ENCODE measurements around the gene ADGRB3. TPM values are rescaled to one million over a fixed set of nuclear protein-coding genes. Genes with fewer than 3 reads are reported as not detected.

ADGRB3 gene
- polyA plus RNA-seq, 3 donors, result 0.04 to 0.23 (median 0.05) TPM

DNA sequence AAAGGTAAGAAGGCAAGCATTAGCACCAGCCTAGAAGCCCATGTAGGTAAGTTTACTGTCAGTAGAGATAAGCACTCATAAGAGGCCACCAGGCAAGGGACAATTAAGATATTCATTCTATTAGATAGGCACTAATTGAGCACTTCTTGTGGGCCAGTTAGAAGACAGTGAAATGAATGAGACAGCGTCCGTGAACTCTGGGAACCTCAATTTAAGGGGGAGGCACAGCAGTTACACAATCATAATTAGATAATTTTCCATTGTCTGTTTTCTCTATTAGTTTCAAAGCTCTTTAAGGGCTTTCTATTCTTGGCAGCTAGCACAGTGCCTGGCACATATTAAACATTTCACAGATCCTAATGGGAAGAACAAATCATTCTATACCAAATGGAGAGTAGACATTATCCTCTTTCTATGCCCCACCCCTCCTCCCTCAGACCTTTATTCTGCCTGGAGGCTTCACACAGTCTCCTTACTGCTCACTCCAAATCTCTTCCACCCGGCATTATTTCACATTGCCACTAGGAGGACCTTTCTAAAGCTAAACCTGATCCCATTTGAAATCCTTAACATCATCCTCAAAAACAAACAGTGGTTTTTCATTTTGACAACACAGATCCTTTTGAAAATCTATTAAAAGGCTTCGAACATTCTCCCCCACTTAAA lies 529.6 kb downstream of the ADGRB3 start:
- H3K27ac Mint-ChIP-seq, result no peak overlapping the region
- Histone ChIP-seq H3K27me3 (ENCODE audit: control insufficient read depth in 2 of 2, insufficient read depth in 2 of 2, low read length in 2 of 2) (no peaks in the 10 kb centered on the region), H3K79me2 (ENCODE audit: insufficient read depth, low read length) (no peaks in the 10 kb centered on the region), H3K36me3 (replicated peaks in 1 of 2; ENCODE audit: control insufficient read depth in 1 of 2, insufficient read depth in 2 of 2, low read length in 2 of 2) (no peaks in the 10 kb centered on the region), H4K20me1 (ENCODE audit: insufficient read depth, low read length) (no peaks in the 10 kb centered on the region), H2AFZ (ENCODE audit: insufficient read depth, low read depth, low read length, poor library complexity, severe bottlenecking) (no peak overlapping the region), H3K9me3 (replicated peaks in 1 of 2; ENCODE audit: control insufficient read depth in 1 of 2, insufficient read depth in 1 of 2, low read length in 2 of 2) (no peaks in the 10 kb centered on the region), H3K9ac (ENCODE audit: insufficient read depth, low read length, poor library complexity, severe bottlenecking) (no peak overlapping the region), H3K4me1 (ENCODE audit: control insufficient read depth in 1 of 2, insufficient read depth in 2 of 2, low read length in 2 of 2) (no peaks in the 10 kb centered on the region), H3K27ac (ENCODE audit: low read depth in 1 of 2, low read length in 2 of 2) (no peak overlapping the region), H3K4me3 (replicated peaks in 1 of 3; ENCODE audit: low read depth in 2 of 3, low read length in 3 of 3) (no peak overlapping the region), H3K4me2 (replicated peaks; ENCODE audit: extremely low read depth, low read length, poor library complexity, severe bottlenecking) (no peak overlapping the region)
- no peak overlapping the region for H3K4me3 Mint-ChIP-seq
- H3K36me3 Mint-ChIP-seq, result no peaks in the 10 kb centered on the region
- H3K4me1 Mint-ChIP-seq, result no peaks in the 10 kb centered on the region
- WGBS (ENCODE audit: insufficient coverage), result 83% methylated on average over 3 of the region's 4 CpGs
- no peaks in the 10 kb centered on the region for H3K9me3 Mint-ChIP-seq
- no peaks in the 10 kb centered on the region for H3K27me3 Mint-ChIP-seq (ENCODE audit: low read depth in 3 of 3)
- no peak for DNase-seq
- intact Hi-C loops (cut with micrococcal nuclease), result no loop called here
- TF ChIP-seq, protein P1, sequence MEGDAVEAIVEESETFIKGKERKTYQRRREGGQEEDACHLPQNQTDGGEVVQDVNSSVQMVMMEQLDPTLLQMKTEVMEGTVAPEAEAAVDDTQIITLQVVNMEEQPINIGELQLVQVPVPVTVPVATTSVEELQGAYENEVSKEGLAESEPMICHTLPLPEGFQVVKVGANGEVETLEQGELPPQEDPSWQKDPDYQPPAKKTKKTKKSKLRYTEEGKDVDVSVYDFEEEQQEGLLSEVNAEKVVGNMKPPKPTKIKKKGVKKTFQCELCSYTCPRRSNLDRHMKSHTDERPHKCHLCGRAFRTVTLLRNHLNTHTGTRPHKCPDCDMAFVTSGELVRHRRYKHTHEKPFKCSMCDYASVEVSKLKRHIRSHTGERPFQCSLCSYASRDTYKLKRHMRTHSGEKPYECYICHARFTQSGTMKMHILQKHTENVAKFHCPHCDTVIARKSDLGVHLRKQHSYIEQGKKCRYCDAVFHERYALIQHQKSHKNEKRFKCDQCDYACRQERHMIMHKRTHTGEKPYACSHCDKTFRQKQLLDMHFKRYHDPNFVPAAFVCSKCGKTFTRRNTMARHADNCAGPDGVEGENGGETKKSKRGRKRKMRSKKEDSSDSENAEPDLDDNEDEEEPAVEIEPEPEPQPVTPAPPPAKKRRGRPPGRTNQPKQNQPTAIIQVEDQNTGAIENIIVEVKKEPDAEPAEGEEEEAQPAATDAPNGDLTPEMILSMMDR (IDR thresholded peaks at IDR 0.05), result no peak

DNA sequence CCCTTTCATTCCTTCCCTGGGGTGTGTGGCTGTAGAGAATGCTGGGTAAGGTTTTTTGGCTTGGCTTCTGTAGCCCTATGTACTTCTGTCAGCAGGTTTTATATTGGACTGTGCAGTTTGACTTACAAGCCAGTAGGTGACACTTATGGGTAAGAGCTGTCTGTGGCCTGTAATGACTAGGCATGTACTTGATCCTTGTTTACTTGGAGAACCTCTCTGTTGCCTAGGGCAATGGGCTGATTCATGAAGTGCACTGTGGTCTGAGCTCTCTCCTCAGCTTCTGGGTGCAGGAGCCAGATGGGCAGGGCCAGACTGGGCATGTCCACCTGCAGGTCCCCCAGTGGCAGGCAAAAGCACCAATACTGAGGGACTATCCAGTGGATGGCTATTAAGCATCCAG lies 544.6 kb downstream of the ADGRB3 start:
- H3K27ac Mint-ChIP-seq, result no peak overlapping the region
- no peak overlapping the region for H3K9ac ChIP-seq (ENCODE audit: insufficient read depth, low read length, poor library complexity, severe bottlenecking)
- H3K4me1 ChIP-seq (ENCODE audit: control insufficient read depth in 1 of 2, insufficient read depth in 2 of 2, low read length in 2 of 2), result no peaks in the 10 kb centered on the region
- intact Hi-C loops (cut with micrococcal nuclease), result no loop called here
- no peak overlapping the region for H2AFZ ChIP-seq (ENCODE audit: insufficient read depth, low read depth, low read length, poor library complexity, severe bottlenecking)
- peaks cover 3 to 16% of the 10 kb centered on the region in 2 donors for H3K9me3 ChIP-seq (replicated peaks in 1 of 2; ENCODE audit: control insufficient read depth in 1 of 2, insufficient read depth in 1 of 2, low read length in 2 of 2)
- no peaks in the 10 kb centered on the region for H3K36me3 Mint-ChIP-seq
- no peaks in the 10 kb centered on the region for H3K4me1 Mint-ChIP-seq
- H3K4me2 ChIP-seq (replicated peaks; ENCODE audit: extremely low read depth, low read length, poor library complexity, severe bottlenecking), result no peak overlapping the region
- no peak overlapping the region for H3K27ac ChIP-seq (ENCODE audit: low read depth in 1 of 2, low read length in 2 of 2)
- H4K20me1 ChIP-seq (ENCODE audit: insufficient read depth, low read length), result no peaks in the 10 kb centered on the region
- peaks cover 0 to 7% (median 0%) of the 10 kb centered on the region in 7 donors for H3K9me3 Mint-ChIP-seq
- DNase-seq, result no peak
- H3K79me2 ChIP-seq (ENCODE audit: insufficient read depth, low read length), result no peaks in the 10 kb centered on the region
- no peaks in the 10 kb centered on the region for H3K27me3 Mint-ChIP-seq (ENCODE audit: low read depth in 3 of 3)
- H3K4me3 ChIP-seq (replicated peaks in 1 of 3; ENCODE audit: low read depth in 2 of 3, low read length in 3 of 3), result no peak overlapping the region
- H3K36me3 ChIP-seq (replicated peaks in 1 of 2; ENCODE audit: control insufficient read depth in 1 of 2, insufficient read depth in 2 of 2, low read length in 2 of 2), result no peaks in the 10 kb centered on the region
- H3K4me3 Mint-ChIP-seq, result no peak overlapping the region
- no peaks in the 10 kb centered on the region for H3K27me3 ChIP-seq (ENCODE audit: control insufficient read depth in 2 of 2, insufficient read depth in 2 of 2, low read length in 2 of 2)
- TF ChIP-seq, protein P1 (IDR thresholded peaks at IDR 0.05), result no peak
